ENCODE results near the gene C2orf49. TPM values are rescaled to one million over a fixed set of nuclear protein-coding genes. Genes with fewer than 3 reads are reported as not detected.

C2orf49 gene
- total and polyA plus RNA-seq, 2 experiments from 2014 or later = 19.2 to 37.9 TPM

DNA sequence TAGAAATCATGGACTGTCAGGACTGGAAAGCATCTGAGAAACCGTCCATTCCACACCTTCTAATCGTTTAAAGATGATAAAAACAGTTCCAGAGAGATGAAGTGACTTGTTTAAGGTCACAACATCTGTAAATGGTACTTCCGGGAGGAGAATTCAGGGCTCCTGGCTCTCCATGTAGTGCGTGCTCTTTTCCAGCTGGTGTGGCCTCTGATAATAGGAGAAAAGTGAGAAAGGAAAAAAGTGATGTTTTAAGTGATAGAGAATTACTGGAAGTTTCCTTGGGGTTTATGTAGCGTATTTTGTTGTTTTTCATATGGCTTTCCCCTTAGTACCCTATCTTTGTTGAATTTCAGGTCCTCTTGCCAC is 663 bp downstream of the C2orf49 start:
- Histone ChIP-seq H3K9me3 (ENCODE audit: low read depth) (no peaks in the 10 kb centered on the region), H3K4me3 (peak overlapping the region; percentile 81), H3K27ac (peak overlapping the region; percentile 100), H3K36me3 (peaks cover 33% of the 10 kb centered on the region), H3K4me1 (ENCODE audit: low read depth) (peaks cover 11% of the 10 kb centered on the region), H3K27me3 (no peaks in the 10 kb centered on the region)
- TF ChIP-seq, protein P1, sequence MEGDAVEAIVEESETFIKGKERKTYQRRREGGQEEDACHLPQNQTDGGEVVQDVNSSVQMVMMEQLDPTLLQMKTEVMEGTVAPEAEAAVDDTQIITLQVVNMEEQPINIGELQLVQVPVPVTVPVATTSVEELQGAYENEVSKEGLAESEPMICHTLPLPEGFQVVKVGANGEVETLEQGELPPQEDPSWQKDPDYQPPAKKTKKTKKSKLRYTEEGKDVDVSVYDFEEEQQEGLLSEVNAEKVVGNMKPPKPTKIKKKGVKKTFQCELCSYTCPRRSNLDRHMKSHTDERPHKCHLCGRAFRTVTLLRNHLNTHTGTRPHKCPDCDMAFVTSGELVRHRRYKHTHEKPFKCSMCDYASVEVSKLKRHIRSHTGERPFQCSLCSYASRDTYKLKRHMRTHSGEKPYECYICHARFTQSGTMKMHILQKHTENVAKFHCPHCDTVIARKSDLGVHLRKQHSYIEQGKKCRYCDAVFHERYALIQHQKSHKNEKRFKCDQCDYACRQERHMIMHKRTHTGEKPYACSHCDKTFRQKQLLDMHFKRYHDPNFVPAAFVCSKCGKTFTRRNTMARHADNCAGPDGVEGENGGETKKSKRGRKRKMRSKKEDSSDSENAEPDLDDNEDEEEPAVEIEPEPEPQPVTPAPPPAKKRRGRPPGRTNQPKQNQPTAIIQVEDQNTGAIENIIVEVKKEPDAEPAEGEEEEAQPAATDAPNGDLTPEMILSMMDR (IDR thresholded peaks at IDR 0.05; ENCODE audit: low read depth, low read length) = no peak
- no peak for DNase-seq (ENCODE audit: low read depth in 1 of 2, low spot score in 1 of 2)

DNA sequence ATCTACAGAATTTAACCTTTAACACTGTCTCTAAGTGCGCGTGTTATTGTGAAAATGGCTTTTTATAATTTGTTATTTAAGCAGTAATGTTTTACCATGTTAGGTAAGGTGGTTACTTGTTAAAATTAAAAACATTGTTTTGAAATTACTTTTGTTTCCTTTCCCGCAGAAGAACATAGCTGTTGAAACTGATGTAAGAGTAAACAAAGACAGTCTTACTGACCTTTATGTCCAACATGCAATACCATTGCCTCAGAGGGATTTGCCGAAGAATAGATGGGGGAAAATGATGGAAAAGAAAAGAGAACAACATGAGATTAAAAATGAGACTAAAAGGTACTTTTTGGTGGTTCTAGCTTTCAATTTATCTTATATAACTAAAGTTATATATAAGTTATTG is 2.1 kb downstream of the C2orf49 start:
- Histone ChIP-seq H3K36me3 (peaks cover 45% of the 10 kb centered on the region), H3K9me3 (ENCODE audit: low read depth) (no peaks in the 10 kb centered on the region), H3K4me3 (no peak overlapping the region), H3K27me3 (no peaks in the 10 kb centered on the region), H3K4me1 (ENCODE audit: low read depth) (peaks cover 11% of the 10 kb centered on the region), H3K27ac (no peak overlapping the region)
- DNase-seq (ENCODE audit: low read depth in 1 of 2, low spot score in 1 of 2) = no peak
- TF ChIP-seq, protein P1 (IDR thresholded peaks at IDR 0.05; ENCODE audit: low read depth, low read length) = no peak

DNA sequence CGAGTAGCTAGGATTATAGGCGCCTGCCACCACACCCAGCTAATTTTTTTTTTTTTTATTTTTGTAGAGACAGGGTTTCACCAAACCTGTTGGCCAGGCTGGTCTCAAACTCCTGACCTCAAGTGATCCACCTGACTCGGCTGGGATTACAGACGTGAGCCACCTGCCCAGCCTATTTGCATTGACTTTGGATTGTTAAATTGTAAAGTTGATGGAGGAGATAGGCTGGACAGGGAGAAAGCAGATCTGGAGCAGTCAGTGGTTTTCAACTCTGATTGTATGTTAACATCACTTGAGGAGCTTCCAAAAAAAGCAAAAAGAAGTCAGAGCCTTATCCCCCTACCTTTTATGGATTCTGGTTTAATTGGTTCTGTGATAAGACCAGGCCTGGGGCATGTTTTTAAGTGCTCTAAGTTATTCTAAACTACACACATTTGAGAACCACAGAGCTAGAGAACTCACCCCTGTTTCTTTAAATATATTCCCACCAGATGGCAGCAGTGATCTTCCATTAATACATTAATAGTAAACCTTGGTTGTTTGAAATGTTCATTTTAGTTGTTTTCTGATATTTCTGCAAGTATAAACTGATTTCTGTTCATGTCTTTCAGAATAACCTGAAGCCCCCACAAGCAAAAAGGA is 7.5 kb downstream of the C2orf49 start:
- TF ChIP-seq, protein P1 (IDR thresholded peaks at IDR 0.05; ENCODE audit: low read depth, low read length) = peak; percentile 33
- H3K4me1 ChIP-seq (ENCODE audit: low read depth) = peaks cover 11% of the 10 kb centered on the region
- H3K4me3 ChIP-seq = no peak overlapping the region
- peaks cover 58% of the 10 kb centered on the region for H3K36me3 ChIP-seq
- no peaks in the 10 kb centered on the region for H3K27me3 ChIP-seq
- H3K9me3 ChIP-seq (ENCODE audit: low read depth) = no peaks in the 10 kb centered on the region
- peak; percentile 69 to 83 for DNase-seq (ENCODE audit: low read depth in 1 of 2, low spot score in 1 of 2)
- peak overlapping the region; percentile 64 for H3K27ac ChIP-seq

DNA sequence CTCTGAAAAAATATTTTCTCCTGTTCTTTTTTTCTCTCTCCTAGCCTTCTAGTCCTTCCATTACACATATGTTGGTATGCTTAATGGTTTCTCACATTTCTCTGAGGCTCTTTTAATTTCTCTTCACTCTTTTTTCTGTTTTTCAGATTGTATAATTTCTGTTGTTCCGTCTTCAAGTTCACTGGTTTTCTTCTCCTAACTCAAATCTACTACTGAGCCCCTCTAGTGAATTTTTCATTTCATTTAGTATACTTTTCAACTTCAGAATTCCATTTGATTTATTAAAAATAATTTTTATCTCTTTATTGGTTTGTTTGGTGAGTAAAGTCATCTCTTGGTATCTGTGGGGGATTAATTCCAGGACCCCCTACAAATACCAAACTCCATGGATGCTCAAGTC is 19.8 kb downstream of the C2orf49 start:
- no peaks in the 10 kb centered on the region for H3K4me1 ChIP-seq (ENCODE audit: low read depth)

DNA sequence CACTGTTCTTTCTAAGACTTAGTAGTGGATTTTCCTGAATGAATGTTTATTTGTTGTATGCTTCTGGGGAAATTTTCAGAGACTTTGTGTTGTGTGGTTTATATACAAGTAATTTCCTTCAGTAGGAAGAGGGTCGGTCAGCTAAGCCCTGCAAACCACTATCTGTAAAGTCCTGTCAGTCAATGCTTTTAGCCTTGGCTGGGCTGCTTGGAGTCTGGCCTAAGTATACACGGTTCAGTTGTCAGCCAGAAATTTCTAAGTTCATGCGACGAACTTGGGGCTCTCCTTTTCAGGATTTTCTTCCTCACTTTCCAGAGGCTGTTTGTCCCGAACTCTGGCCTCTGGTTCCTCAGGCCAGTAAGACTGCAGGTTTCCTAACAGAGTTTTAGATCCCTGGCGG is 21.3 kb downstream of the C2orf49 start:
- H3K4me3 ChIP-seq = no peak overlapping the region
- H3K27ac ChIP-seq = peak overlapping the region; percentile 83
- H3K4me1 ChIP-seq (ENCODE audit: low read depth) = no peaks in the 10 kb centered on the region
- DNase-seq (ENCODE audit: low read depth in 1 of 2, low spot score in 1 of 2) = peak in 1 of 2 donors; percentile 36
- H3K9me3 ChIP-seq (ENCODE audit: low read depth) = no peaks in the 10 kb centered on the region
- TF ChIP-seq, protein P1 (IDR thresholded peaks at IDR 0.05; ENCODE audit: low read depth, low read length) = no peak
- peaks cover 58% of the 10 kb centered on the region for H3K36me3 ChIP-seq
- no peaks in the 10 kb centered on the region for H3K27me3 ChIP-seq

More for the DNA sequence above, 19.8 kb downstream of the C2orf49 start:
- TF ChIP-seq, protein P1 (IDR thresholded peaks at IDR 0.05; ENCODE audit: low read depth, low read length) = no peak
- no peak for DNase-seq (ENCODE audit: low read depth in 1 of 2, low spot score in 1 of 2)
- Histone ChIP-seq H3K4me3 (no peak overlapping the region), H3K36me3 (peaks cover 44% of the 10 kb centered on the region), H3K27me3 (no peaks in the 10 kb centered on the region), H3K27ac (peak overlapping the region; percentile 65), H3K9me3 (ENCODE audit: low read depth) (no peaks in the 10 kb centered on the region)

All from cardiac muscle cell (in vitro differentiated cells and primary cell).